SJCRH30 (cell line): ENCODE results near the gene GFPT2. TPM values are rescaled to one million over a fixed set of nuclear protein-coding genes. Genes with fewer than 3 reads are reported as not detected.
A peak's percentile ranks its signal among the peaks of the same experiment; 100 is the strongest.

Experiments
- DNase-seq, 2 experiments: peaks; one replicate each; pipeline ENCODE4 v3.0.0-alpha.2; 2015 to 2020
- H3K27ac ChIP-seq: fragments of 250-450 bp; sonication (Bioruptor Pico); 2 replicates; pipeline ENCODE4 v1.5.1; 2020; ENCODE audit warnings: mild to moderate bottlenecking, moderate library complexity
- H3K27me3 ChIP-seq: fragments of 250-450 bp; sonication (Bioruptor Pico); 2 replicates; pipeline ENCODE4 v1.5.1; 2020; ENCODE audit warnings: mild to moderate bottlenecking, moderate library complexity
- H3K36me3 ChIP-seq: fragments of 250-450 bp; sonication (Bioruptor Pico); 2 replicates; pipeline ENCODE4 v1.5.1; 2020; ENCODE audit warnings: mild to moderate bottlenecking, moderate library complexity
- H3K4me1 ChIP-seq: fragments of 250-450 bp; sonication (Bioruptor Pico); 2 replicates; pipeline ENCODE4 v1.5.1; 2020; ENCODE audit warnings: mild to moderate bottlenecking, moderate library complexity
- H3K4me3 ChIP-seq: fragments of 250-450 bp; sonication (Bioruptor Pico); 2 replicates; pipeline ENCODE4 v1.5.1; 2020; ENCODE audit warnings: mild to moderate bottlenecking, moderate library complexity
- H3K9me3 ChIP-seq: fragments of 250-450 bp; sonication (Bioruptor Pico); replicated peaks from 2 replicates; pipeline ENCODE4 v1.5.1; 2020; ENCODE audit warnings: mild to moderate bottlenecking, moderate library complexity
- total RNA-seq: library from RNA; depleted of rRNA; stranded (reverse); fragments of >200 nt; shearing (Covaris generic); gene quantifications from 2 replicates; pipeline ENCODE4 v1.2.3, GENCODE V29; 2014

Gene GFPT2
- total RNA-seq, 1 experiment from 2014 or later = 0.47 TPM

DNA sequence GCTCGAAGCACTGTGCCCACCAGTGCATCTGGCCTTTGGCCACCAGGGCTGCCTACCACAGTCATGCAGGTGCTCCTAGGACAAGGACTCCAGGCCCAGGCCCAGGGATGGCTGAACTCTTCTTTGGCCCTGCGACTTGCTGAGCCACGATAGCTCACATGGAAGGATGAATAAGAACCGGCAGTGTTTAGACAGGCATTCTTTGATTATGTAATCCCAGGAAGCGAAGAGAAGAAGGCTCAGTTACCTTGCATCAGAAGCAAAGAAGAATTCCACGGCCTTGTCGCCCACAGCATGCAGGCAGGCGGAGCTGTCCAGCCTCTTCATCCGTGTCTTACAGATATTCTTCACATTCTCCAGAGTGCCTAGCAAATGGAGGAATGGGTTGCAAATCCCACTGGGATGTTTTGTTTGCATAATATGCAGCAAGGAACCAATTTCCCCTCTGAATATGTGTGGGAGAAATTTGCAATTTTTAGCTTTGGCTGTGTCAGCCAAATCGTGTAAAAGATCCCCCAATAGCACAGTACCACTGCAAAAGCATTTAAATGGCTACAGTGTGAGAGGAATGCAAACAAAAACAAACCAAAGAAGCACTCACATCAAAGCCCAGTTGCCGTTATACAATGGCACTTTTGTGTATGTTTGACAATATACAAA is 29.1 kb downstream of the GFPT2 start:
- DNase-seq = no peak
- Histone ChIP-seq H3K27me3 (no peaks in the 10 kb centered on the region), H3K9me3 (no peaks in the 10 kb centered on the region), H3K4me1 (peaks cover 2% of the 10 kb centered on the region; the same call in 1 of the 2 replicates), H3K4me3 (no peak overlapping the region), H3K27ac (no peak overlapping the region), H3K36me3 (no peaks in the 10 kb centered on the region)

DNA sequence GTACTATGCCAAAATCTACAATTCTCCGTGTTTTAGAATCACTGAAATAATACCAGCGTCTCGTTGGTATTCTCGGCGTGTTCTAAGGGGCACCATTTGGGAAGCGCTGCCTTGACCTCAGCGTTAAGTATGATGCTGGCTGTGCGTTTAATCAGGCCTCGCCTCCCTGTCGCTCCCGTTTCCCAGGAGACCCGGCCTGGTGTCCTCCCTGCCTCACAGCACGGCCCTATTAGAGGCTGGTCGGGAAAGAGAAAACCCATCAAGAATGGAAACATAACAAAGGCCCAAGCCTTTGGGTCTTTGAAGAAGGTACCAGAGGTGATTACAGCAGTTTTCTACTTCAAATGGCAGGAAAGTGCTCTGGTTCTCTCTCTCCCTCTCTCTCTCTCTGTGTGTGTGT is 30.0 kb downstream of the GFPT2 start:
- Histone ChIP-seq H3K36me3 (no peaks in the 10 kb centered on the region), H3K27me3 (no peaks in the 10 kb centered on the region), H3K9me3 (no peaks in the 10 kb centered on the region), H3K4me3 (no peak overlapping the region), H3K4me1 (peaks cover 2% of the 10 kb centered on the region; the same call in 1 of the 2 replicates), H3K27ac (no peak overlapping the region)
- no peak for DNase-seq

- Histone ChIP-seq H3K27ac (no peak overlapping the region), H3K4me3 (no peak overlapping the region), H3K36me3 (no peaks in the 10 kb centered on the region), H3K27me3 (no peaks in the 10 kb centered on the region), H3K4me1 (no peaks in the 10 kb centered on the region), H3K9me3 (no peaks in the 10 kb centered on the region)
- DNase-seq = no peak
Observed at GRCh38 chr5:180318456-180319089, 34.6 kb downstream of the GFPT2 start.

- Histone ChIP-seq H3K9me3 (no peaks in the 10 kb centered on the region), H3K4me1 (no peaks in the 10 kb centered on the region), H3K27ac (no peak overlapping the region), H3K4me3 (no peak overlapping the region), H3K27me3 (no peaks in the 10 kb centered on the region), H3K36me3 (no peaks in the 10 kb centered on the region)
- no peak for DNase-seq
Observed at GRCh38 chr5:180316586-180316985, 36.5 kb downstream of the GFPT2 start.

- H3K9me3 ChIP-seq = no peaks in the 10 kb centered on the region
- DNase-seq = peak; percentile 52 to 73
Observed at GRCh38 chr5:180315762-180316212, 37.3 kb downstream of the GFPT2 start.

GRCh38 chr5:180313677-180314505 is 39.2 kb downstream of the GFPT2 start:
- no peaks in the 10 kb centered on the region for H3K36me3 ChIP-seq
- no peak for DNase-seq

More at GRCh38 chr5:180315762-180316212, 37.3 kb downstream of the GFPT2 start:
- Histone ChIP-seq H3K27me3 (no peaks in the 10 kb centered on the region), H3K4me3 (no peak overlapping the region), H3K4me1 (no peaks in the 10 kb centered on the region), H3K36me3 (no peaks in the 10 kb centered on the region), H3K27ac (no peak overlapping the region)

GRCh38 chr5:180311216-180311615 is 41.9 kb downstream of the GFPT2 start:
- no peak for DNase-seq
- no peaks in the 10 kb centered on the region for H3K27me3 ChIP-seq
- no peaks in the 10 kb centered on the region for H3K36me3 ChIP-seq
- H3K4me3 ChIP-seq = no peak overlapping the region
- no peaks in the 10 kb centered on the region for H3K4me1 ChIP-seq
- H3K9me3 ChIP-seq = no peaks in the 10 kb centered on the region
- no peak overlapping the region for H3K27ac ChIP-seq

More at GRCh38 chr5:180313677-180314505, 39.2 kb downstream of the GFPT2 start:
- Histone ChIP-seq H3K9me3 (no peaks in the 10 kb centered on the region), H3K4me1 (no peaks in the 10 kb centered on the region), H3K27ac (no peak overlapping the region), H3K4me3 (no peak overlapping the region), H3K27me3 (no peaks in the 10 kb centered on the region)

- H3K4me1 ChIP-seq = no peaks in the 10 kb centered on the region
- no peaks in the 10 kb centered on the region for H3K27me3 ChIP-seq
- no peak overlapping the region for H3K4me3 ChIP-seq
- DNase-seq = no peak
- H3K36me3 ChIP-seq = no peaks in the 10 kb centered on the region
- no peak overlapping the region for H3K27ac ChIP-seq
- H3K9me3 ChIP-seq = no peaks in the 10 kb centered on the region
Observed at GRCh38 chr5:180306796-180307195, 46.3 kb downstream of the GFPT2 start.

GRCh38 chr5:180305481-180305880 is 47.7 kb downstream of the GFPT2 start:
- H3K9me3 ChIP-seq = no peaks in the 10 kb centered on the region
- H3K27ac ChIP-seq = no peak overlapping the region
- H3K36me3 ChIP-seq = no peaks in the 10 kb centered on the region
- H3K27me3 ChIP-seq = no peaks in the 10 kb centered on the region
- no peak overlapping the region for H3K4me3 ChIP-seq
- H3K4me1 ChIP-seq = no peaks in the 10 kb centered on the region
- DNase-seq = no peak

DNA sequence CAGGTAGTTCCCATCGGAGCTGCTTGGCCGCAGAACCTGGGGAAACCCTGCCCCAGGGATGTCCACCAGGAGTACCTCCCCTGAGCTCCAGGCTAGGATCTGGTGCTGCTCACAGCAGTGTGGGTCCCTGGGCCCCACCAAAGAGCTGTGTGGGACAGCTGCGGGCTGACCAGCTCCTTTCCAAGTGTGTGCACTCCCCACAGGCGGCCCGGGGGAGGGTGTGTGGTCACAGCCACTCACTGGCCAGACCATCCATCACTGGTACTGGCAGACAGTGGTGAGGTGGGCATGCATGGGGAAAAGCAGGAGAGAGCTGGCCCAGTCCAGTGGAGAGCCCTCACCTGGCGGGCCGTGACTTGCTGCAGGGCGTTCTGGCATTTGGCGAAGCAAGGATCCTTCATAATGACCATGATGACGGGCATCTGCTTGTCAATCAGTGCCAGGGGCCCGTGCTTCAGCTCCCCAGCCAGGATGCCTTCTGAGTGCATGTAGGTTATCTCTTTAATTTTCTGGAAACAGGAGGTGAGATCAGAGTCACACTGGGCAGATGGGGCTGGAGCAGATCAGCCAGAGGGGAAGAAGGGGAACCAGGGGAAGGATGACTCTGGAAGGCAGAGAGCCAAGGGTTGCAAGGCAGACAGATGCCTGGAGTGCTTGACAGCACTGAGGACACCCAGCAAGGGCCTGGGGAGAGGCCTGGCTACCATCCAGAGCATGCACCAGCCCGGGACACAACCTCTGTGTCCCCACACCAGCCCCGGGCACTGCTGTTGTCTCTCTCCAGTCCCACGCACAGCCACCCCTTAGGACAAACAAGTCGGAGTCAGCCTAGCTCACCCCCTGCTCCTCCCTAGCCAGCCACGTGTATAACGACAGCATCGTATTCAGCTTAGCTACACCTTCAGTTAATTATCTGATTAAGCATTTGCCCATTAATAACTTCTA is 48.4 kb downstream of the GFPT2 start:
- Histone ChIP-seq H3K4me3 (no peak overlapping the region), H3K36me3 (no peaks in the 10 kb centered on the region), H3K9me3 (no peaks in the 10 kb centered on the region), H3K27me3 (no peaks in the 10 kb centered on the region), H3K4me1 (no peaks in the 10 kb centered on the region), H3K27ac (no peak overlapping the region)
- DNase-seq = no peak

GRCh38 chr5:180304016-180304292 is 49.2 kb downstream of the GFPT2 start:
- DNase-seq = no peak
- Histone ChIP-seq H3K9me3 (no peaks in the 10 kb centered on the region), H3K36me3 (no peaks in the 10 kb centered on the region), H3K27ac (no peak overlapping the region), H3K4me3 (no peak overlapping the region), H3K4me1 (no peaks in the 10 kb centered on the region), H3K27me3 (no peaks in the 10 kb centered on the region)

- no peaks in the 10 kb centered on the region for H3K36me3 ChIP-seq
- no peak overlapping the region for H3K4me3 ChIP-seq
Observed at GRCh38 chr5:180303226-180304015, 49.7 kb downstream of the GFPT2 start.

DNA sequence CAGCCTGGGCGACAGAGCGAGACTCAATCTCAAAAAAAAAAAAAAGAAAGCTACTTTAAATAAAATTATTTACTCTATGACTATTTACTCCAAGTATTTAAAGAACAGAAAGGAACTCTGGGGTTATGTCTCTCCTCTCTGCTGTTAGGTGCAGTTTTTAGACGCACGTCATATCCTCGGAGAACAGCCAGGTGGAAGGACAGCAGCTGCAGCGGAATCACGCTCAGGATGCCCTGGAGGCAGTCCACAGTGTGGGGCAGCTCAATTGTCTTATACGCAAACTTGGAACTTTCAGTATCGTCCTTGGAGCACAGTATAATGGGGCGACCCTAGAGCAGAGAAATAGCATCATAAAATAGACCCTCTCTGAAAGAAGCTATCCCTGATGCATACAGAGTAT is 50.9 kb downstream of the GFPT2 start:
- Histone ChIP-seq H3K9me3 (no peaks in the 10 kb centered on the region), H3K4me1 (no peaks in the 10 kb centered on the region), H3K27me3 (no peaks in the 10 kb centered on the region), H3K27ac (no peak overlapping the region), H3K36me3 (no peaks in the 10 kb centered on the region), H3K4me3 (no peak overlapping the region)
- DNase-seq = peak in 1 of 2 experiments; percentile 34

More at GRCh38 chr5:180303226-180304015, 49.7 kb downstream of the GFPT2 start:
- Histone ChIP-seq H3K27me3 (no peaks in the 10 kb centered on the region), H3K27ac (no peak overlapping the region), H3K9me3 (no peaks in the 10 kb centered on the region), H3K4me1 (no peaks in the 10 kb centered on the region)
- no peak for DNase-seq

DNA sequence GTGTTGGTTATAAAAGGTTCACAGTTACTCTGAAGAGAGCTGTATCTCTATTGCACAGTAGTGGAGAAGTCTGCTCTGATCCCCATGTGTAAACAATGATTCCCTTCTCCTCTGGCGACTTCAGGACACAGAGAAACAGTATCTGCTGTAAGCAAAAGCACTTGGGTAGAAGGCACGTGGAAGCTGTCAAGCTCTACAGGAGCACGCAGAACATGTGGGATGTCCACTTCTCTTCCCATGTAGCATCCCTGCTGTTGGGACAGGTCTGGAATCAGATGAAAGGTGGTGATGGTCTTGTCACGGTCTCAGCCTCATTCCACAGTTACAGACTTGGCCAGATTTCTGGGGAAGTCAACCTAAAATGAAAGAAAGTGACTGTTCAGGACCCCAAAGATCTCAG is 51.9 kb downstream of the GFPT2 start:
- Histone ChIP-seq H3K36me3 (no peaks in the 10 kb centered on the region), H3K4me3 (no peak overlapping the region), H3K4me1 (no peaks in the 10 kb centered on the region), H3K9me3 (no peaks in the 10 kb centered on the region), H3K27me3 (no peaks in the 10 kb centered on the region), H3K27ac (no peak overlapping the region)
- no peak for DNase-seq
